Tibial artery (tissue), 4 donors: ENCODE results near the gene ATG16L2.
A peak's percentile ranks its signal among the peaks of the same experiment; 100 is the strongest.
"Not testable (repeated sequence)": the region's sequence is repeated elsewhere in the genome, so short reads cannot be mapped to it uniquely, and the experiment has no call there.

ENCODE experiments used
- DNase-seq, 2 donors: peaks; one replicate each; pipeline ENCODE4 v3.0.0-alpha.2; 2019
- H3K27ac ChIP-seq, 2 donors: fragments of 200-600 bp; sonication (generic) in 1 of 2; 1 replicate in 1 of 2; 2 replicates in 1 of 2; pipeline ENCODE4 v1.5.1; 2018 to 2019; ENCODE audit warnings: mild to moderate bottlenecking in 1 of 2
- H3K27me3 ChIP-seq, 2 donors: fragments of 200-600 bp; sonication (generic) in 1 of 2; one replicate each; pipeline versions ENCODE4 v1.5.1 to v1.6.0; 2016 to 2019
- H3K36me3 ChIP-seq, 3 donors: fragments of 200-600 bp; sonication (generic) in 2 of 3; one replicate each; pipeline ENCODE4 v1.5.1; 2016 to 2019; ENCODE audit warnings: mild to moderate bottlenecking in 2 of 3
- H3K4me1 ChIP-seq, 4 donors: fragments of 200-600 bp; sonication (generic) in 2 of 4; 1 replicate in 3 of 4; 2 replicates in 1 of 4; pipeline ENCODE4 v1.5.1; 2016 to 2019
- H3K4me3 ChIP-seq, 2 donors: fragments of 200-600 bp; sonication (generic) in 1 of 2; 1 replicate in 1 of 2; 2 replicates in 1 of 2; pipeline ENCODE4 v1.5.1; 2018 to 2019; ENCODE audit warnings: mild to moderate bottlenecking in 2 of 2
- H3K9me3 ChIP-seq, 3 donors: fragments of 200-600 bp; sonication (generic) in 1 of 3; one replicate each; pipeline ENCODE4 v1.5.1; 2016 to 2019
- CTCF ChIP-seq, 2 experiments: fragments of 200-600 bp in 1 of 2; fragments of 450-650 bp in 1 of 2; IDR thresholded peaks; one replicate each; pipeline ENCODE4 v1.5.1; 2017 to 2019; ENCODE audit warnings: antibody characterized with exemption in 2 of 2, mild to moderate bottlenecking in 1 of 2, moderate library complexity in 1 of 2
- intact Hi-C: fragments of 100-400 bp; cut with DNase I; formaldehyde crosslinking; loops from one replicate; pipeline ENCODE4 v1.15.0; 2023; ENCODE audit warnings: low total_unique reads

ATG16L2 gene

GRCh38 chr11:72805216-72805615 is 9.0 kb upstream of the ATG16L2 start:
- Histone ChIP-seq H3K36me3 (peaks cover 0 to 7% (median 4%) of the 10 kb centered on the region in 3 donors), H3K27me3 (no peaks in the 10 kb centered on the region), H3K9me3 (no peaks in the 10 kb centered on the region), H3K4me1 (no peaks in the 10 kb centered on the region), H3K27ac (no peak overlapping the region), H3K4me3 (no peak overlapping the region)
- TF ChIP-seq CTCF (IDR thresholded peaks at IDR 0.05) = no peak
- intact Hi-C loops = no loop called here
- no peak for DNase-seq

- H3K27me3 ChIP-seq, H3K4me1 ChIP-seq, DNase-seq, H3K27ac ChIP-seq, H3K9me3 ChIP-seq, H3K4me3 ChIP-seq, H3K36me3 ChIP-seq, intact Hi-C loops: not testable (repeated sequence)
Observed at GRCh38 chr11:72806378-72806777, 7.8 kb upstream of the ATG16L2 start.

GRCh38 chr11:72807021-72807693 is 7.1 kb upstream of the ATG16L2 start:
- Histone ChIP-seq H3K27me3 (no peaks in the 10 kb centered on the region), H3K27ac (no peak overlapping the region), H3K4me1 (peaks cover 0 to 13% (median 3%) of the 10 kb centered on the region in 4 donors), H3K9me3 (no peaks in the 10 kb centered on the region), H3K36me3 (peaks cover 0 to 7% (median 4%) of the 10 kb centered on the region in 3 donors), H3K4me3 (no peak overlapping the region)
- DNase-seq = no peak
- TF ChIP-seq CTCF (IDR thresholded peaks at IDR 0.05) = no peak
- intact Hi-C loops = no loop called here

- Histone ChIP-seq H3K4me3 (no peak overlapping the region), H3K9me3 (no peaks in the 10 kb centered on the region), H3K4me1 (peaks cover 0 to 19% (median 9%) of the 10 kb centered on the region in 4 donors), H3K27ac (no peak overlapping the region), H3K36me3 (peaks cover 0 to 7% (median 4%) of the 10 kb centered on the region in 3 donors), H3K27me3 (no peaks in the 10 kb centered on the region)
- intact Hi-C loops = no loop called here
- TF ChIP-seq CTCF (IDR thresholded peaks at IDR 0.05) = no peak
- no peak for DNase-seq
Observed at GRCh38 chr11:72807792-72808191, 6.4 kb upstream of the ATG16L2 start.

- Histone ChIP-seq H3K4me3 (no peak overlapping the region), H3K36me3 (peaks cover 0 to 7% (median 4%) of the 10 kb centered on the region in 3 donors), H3K4me1 (peaks cover 0 to 24% (median 14%) of the 10 kb centered on the region in 4 donors), H3K27ac (no peak overlapping the region), H3K27me3 (no peaks in the 10 kb centered on the region), H3K9me3 (no peaks in the 10 kb centered on the region)
- TF ChIP-seq CTCF (IDR thresholded peaks at IDR 0.05) = no peak
- intact Hi-C loops = no loop called here
- DNase-seq = no peak
Observed at GRCh38 chr11:72808331-72808798, 5.8 kb upstream of the ATG16L2 start.

GRCh38 chr11:72811686-72812085 is 2.5 kb upstream of the ATG16L2 start:
- H3K27ac ChIP-seq = peak overlapping the region in 1 of 2 donors; percentile 93
- DNase-seq, H3K27me3 ChIP-seq, H3K4me3 ChIP-seq, H3K36me3 ChIP-seq, H3K9me3 ChIP-seq: not testable (repeated sequence)
- peaks cover 0 to 48% (median 34%) of the 10 kb centered on the region in 4 donors for H3K4me1 ChIP-seq
- intact Hi-C loops = loop anchor here (5.0 kb wide), 1 partner anchor 89 kb away; no protein-coding TSS in a partner anchor
